Limb (tissue), 2 donors: ENCODE measurements around the gene APOBEC3H.

Source experiments
- DNase-seq, 2 donors: peaks; one replicate each; pipeline ENCODE4 v3.0.0-alpha.2; 2016; ENCODE audit errors: extremely low spot score in 2 of 2

Gene APOBEC3H

GRCh38 chr22:39081016-39081415, 16.0 kb upstream of the APOBEC3H start:
- no peak for DNase-seq

GRCh38 chr22:39081598-39081997, 15.4 kb upstream of the APOBEC3H start:
- DNase-seq, result no peak

GRCh38 chr22:39083212-39084165, 13.6 kb upstream of the APOBEC3H start:
- DNase-seq, result no peak

DNA sequence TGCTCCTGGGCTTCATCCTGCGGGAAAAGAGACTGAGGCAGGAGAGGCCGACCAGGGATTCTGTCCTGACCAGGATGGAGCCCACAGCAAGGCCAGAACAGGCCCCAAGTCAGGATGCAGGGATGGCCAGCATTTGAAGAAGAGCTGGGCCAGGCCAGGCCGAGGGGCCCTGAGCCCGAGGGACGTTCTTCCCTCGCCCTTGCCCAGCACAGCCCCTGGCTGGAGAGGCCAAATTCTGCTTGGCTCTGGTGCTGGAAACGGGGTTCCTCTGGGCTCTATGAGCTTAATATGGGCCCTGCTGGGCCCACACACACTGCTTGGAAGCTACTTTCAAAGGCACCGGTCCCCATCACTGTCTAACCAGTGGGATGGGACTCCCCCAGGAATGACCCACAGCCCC, 12.4 kb upstream of the APOBEC3H start:
- no peak for DNase-seq

DNA sequence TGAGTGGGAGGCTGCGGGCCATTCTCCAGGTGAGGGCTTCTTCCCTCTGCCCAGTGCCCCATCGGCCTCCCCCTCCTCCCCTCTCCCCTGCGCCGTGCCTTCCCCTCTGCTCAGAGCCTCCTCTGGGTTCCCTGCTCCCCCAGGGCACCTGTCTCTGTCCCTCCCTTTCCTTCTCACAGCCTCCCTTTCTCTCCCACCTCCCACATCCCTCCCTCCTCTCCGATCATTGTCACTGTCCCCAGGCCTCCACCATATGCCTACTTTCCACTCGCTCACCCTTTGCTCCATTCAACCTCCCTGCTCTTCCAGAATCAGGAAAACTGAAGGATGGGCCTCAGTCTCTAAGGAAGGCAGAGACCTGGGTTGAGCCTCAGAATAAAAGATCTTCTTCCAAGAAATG, 9.9 kb upstream of the APOBEC3H start:
- no peak for DNase-seq

DNA sequence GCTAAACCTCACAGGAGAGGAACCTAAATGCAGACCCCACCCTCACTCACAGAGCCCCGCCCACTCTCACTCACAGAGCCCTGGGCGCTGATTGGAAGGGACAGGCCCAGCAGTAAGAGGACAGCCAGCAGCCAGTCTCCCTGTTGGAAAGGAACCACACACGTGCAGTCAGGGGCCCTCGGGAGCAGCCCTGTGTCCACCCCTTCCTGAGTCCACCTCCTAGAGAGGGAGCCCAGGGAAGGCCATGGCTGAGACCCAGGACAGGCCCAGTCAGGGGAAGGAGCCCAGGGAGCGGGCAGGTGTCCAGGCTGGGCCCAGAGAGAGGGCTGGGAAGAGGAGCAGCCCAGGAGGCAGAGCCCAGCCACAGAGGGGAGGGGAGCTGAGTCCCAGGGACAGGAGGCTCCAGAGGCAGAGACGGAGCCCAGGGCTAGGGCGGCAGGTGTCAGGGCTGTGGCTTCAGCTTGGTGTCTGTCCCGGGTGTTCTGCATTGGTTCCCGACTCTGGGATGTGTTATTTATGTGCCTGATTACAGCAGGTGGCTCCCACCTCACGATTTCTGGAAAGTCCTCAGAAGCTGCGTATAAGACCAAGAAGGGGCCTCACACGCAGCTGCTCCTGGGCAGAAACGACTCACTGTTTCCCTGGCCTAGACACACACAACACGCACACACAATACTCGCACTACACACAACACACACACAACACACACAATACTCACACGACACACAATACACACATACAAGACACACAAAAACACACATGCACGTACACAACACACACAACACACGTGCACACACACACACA, 9.0 kb upstream of the APOBEC3H start:
- DNase-seq, result no peak

GRCh38 chr22:39088685-39089032, 8.4 kb upstream of the APOBEC3H start:
- DNase-seq, result no peak

GRCh38 chr22:39089928-39090327, 7.1 kb upstream of the APOBEC3H start:
- no peak for DNase-seq

- DNase-seq, result no peak
Measured at GRCh38 chr22:39090426-39091064, 6.5 kb upstream of the APOBEC3H start.

DNA sequence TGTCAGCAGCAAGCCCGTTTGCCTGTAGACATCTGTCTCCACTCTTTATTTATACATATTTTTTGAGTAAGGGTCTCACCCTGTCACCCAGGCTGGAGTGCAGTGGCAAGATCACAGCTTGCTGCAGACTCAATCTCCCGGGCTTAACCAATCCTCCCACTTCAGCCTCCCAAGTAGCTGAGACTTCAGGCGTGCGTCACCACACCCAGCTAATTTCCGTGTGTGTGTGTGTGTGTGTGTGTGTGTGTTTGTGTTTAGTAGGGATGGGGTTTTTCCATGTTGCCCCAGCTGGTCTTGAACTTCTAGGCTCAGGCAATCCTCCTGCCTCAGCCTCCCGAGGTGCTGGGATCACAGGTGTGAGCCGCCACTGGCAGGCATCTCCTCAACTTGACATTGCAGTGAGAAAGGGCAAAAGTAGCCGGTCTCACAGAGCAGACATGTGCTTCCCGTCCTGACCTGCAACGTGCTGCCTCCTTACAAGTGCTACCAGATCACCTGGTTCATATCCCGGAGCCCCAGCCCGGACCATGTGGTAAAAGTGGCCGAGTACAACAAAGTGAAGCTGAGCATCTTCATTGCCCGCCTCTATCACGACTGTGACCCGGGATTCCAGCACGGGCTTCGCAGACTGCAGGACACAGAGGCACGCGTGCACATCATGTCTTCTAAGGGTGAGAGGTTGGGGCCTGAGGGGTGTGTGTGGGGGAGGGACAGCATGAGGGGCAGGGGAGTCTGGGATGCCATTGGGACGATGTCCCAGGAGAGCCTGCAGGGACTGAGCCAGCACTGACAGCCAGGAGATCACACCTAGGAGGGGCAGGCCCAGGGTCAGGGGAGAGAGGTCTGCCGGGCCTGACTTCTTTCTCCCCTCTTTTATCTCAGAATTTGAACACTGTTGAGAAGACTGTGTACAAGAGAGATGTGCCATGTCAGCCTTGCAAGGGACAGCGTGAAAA, 5.6 kb upstream of the APOBEC3H start:
- no peak for DNase-seq

DNA sequence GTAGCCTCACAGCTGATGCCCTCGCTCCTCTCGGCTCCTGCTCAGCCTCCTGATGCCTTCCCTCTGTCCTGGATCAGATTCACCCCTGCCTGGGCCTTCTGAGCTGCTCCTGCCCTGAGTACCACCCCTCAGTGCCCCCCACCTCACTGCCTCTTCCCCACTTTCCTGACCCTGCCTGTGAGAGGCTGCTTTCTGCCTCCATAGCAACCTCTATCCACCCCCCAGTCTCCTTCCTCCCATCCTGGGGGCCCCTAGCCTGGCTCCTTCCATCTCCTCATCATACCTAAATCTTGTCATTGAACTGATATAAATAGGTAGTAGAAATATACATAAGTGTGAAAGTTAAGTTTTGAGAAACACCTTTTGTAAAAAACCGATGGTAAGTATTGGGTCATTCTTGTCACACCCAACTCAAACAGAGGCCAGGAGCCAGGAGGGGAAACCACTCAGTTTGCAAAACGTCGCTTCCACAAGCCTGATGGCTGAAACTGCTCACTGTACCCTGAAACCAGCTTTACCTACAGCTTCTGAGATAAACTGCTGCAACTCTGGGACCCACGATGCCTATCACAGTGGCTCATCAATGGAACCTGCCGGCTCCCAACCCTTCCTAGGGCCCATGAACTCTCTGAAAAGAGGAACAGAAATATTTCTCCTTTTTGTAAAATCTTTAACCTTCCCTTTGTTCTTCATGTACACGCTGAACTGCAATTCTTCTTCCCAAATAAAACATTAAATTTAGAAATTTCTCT, 4.8 kb upstream of the APOBEC3H start:
- no peak for DNase-seq

- no peak for DNase-seq
Measured at GRCh38 chr22:39094717-39095389, 2.2 kb upstream of the APOBEC3H start.

- DNase-seq, result no peak
Measured at GRCh38 chr22:39095971-39096370, 1.1 kb upstream of the APOBEC3H start.

- DNase-seq, result no peak
Measured at GRCh38 chr22:39098026-39098425, 982 bp downstream of the APOBEC3H start.

DNA sequence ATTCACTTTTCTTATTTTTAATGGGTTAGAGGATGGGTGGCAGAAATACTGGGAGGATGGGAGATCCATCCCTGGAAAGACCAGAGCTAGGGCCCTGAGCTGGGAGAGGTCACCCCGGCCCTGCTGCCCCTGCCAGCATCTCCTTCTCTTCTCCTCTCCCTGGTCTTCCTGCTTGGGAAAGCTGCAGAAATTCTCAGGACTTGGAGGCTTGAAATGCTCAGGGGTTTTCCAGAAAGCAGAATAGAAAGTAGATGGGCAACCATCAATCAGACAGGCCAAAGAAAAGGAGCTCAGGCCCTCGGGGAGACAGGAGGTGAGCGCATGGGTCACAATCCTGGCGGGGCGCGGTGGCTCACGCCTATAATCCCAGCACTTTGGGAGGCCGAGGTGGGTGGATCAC, 1.5 kb downstream of the APOBEC3H start:
- DNase-seq, result no peak

DNA sequence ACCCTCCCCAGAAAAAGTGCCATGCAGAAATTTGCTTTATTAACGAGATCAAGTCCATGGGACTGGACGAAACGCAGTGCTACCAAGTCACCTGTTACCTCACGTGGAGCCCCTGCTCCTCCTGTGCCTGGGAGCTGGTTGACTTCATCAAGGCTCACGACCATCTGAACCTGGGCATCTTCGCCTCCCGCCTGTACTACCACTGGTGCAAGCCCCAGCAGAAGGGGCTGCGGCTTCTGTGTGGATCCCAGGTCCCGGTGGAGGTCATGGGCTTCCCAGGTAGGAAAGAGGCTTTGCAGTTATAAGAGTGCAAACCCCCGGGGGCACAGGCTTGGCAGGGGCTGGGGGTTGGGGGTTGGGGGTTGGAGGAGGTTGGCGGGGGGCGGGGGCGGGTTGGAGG, 4.2 kb downstream of the APOBEC3H start:
- DNase-seq, result no peak

DNA sequence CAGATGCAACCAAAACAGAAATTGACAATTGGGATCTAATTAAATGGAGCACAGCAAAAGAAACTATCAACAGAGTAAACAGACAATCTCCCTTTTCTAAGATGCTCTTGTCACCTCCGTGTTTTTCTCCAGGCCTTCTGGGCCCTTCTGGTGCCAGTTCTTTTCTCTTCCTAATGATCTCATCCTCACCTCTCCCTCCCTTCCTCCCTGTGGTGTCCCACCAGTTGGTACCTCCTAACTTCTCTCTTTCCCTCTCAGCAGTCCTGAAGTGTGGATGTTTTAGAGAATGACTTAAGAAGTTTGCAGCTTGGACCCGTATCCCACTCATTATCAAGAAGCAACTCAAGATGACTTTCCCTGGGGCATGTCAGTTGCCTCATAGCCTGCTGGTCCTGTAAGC, 6.4 kb downstream of the APOBEC3H start:
- DNase-seq, result no peak

DNA sequence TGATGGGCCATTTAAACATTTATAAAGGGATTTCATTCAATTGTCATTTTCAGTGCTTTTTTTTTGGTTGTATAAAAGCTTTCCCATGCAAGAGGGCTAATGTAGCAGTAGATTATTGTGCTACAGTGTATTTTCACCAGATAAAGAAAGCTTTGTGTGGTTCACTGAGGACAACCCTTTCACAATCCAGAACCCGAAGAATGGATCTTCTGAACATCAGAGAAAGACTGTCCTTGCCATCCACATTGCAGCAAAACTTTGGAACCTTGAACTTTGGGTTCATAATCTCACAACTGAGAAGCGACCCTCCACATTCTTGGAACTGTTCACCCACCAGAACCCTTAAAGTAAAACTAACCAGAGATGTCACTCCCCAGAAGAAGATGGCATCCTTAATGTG, 9.3 kb downstream of the APOBEC3H start:
- DNase-seq, result no peak

DNA sequence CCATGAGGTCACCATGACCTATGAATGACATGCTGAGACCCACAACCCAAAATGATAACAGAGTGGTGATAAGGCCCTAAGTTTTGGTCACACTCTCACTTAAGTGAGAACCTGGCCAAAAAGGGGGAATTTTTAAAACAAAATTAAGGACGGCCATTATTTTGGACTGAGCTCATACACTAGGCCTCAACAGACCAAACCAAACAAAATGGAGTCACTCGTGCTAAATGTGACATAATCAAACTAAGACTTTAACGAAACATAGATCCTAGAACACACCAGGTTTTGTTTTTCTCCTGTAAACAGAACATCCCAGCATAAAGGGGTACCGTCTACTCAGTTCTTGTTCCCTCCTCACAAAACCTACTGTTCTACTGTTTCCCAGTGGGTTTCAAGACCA, 11.4 kb downstream of the APOBEC3H start:
- DNase-seq, result no peak

- DNase-seq, result no peak
Measured at GRCh38 chr22:39109361-39109760, 12.3 kb downstream of the APOBEC3H start.
